Pulmonary artery endothelial cell (primary cell): ENCODE results near the gene SH3GL1. TPM values are rescaled to one million over a fixed set of nuclear protein-coding genes. Genes with fewer than 3 reads are reported as not detected.
"Not testable (repeated sequence)": the region's sequence is repeated elsewhere in the genome, so short reads cannot be mapped to it uniquely, and the experiment has no call there.

Source experiments
- DNase-seq: peaks from one replicate; pipeline ENCODE4 v3.0.0-alpha.2; 2011; ENCODE audit warnings: low read depth, low spot score
- total RNA-seq: library from RNA; depleted of rRNA; stranded (reverse); fragments of >200 nt; gene quantifications from 2 replicates; pipeline ENCODE4 v1.2.3, GENCODE V29; 2014

SH3GL1 gene
- total RNA-seq, 1 donor from 2014 or later, result 48.3 TPM

- peak; percentile 30 for DNase-seq
Observed at GRCh38 chr19:4343370-4344307, 56.7 kb downstream of the SH3GL1 start, which contains the start of gene MPND. MPND (plus strand) TSS chr19:4343562; CDS start chr19:4343594, 32 bp downstream.

GRCh38 chr19:4342615-4343369, 57.6 kb downstream of the SH3GL1 start:
- peak; percentile 100 for DNase-seq

- no peak for DNase-seq
Observed at GRCh38 chr19:4342314-4342614, 58.1 kb downstream of the SH3GL1 start.

GRCh38 chr19:4338441-4339355, 61.6 kb downstream of the SH3GL1 start, which contains the start of gene STAP2:
STAP2 (minus strand) TSS chr19:4338827; CDS start chr19:4338753, 74 bp downstream.
- no peak for DNase-seq

GRCh38 chr19:4337906-4338440, 62.4 kb downstream of the SH3GL1 start:
- DNase-seq, result no peak

GRCh38 chr19:4334929-4335570, 65.3 kb downstream of the SH3GL1 start:
- no peak for DNase-seq

GRCh38 chr19:4329858-4330257, 70.5 kb downstream of the SH3GL1 start:
- no peak for DNase-seq

GRCh38 chr19:4328991-4329681, 71.2 kb downstream of the SH3GL1 start:
- DNase-seq, result not testable (repeated sequence)

GRCh38 chr19:4328243-4328990, 71.9 kb downstream of the SH3GL1 start:
- peak; percentile 53 for DNase-seq

GRCh38 chr19:4327877-4328242, 72.5 kb downstream of the SH3GL1 start:
- no peak for DNase-seq

- no peak for DNase-seq
Observed at GRCh38 chr19:4327252-4327876, 73.0 kb downstream of the SH3GL1 start.

GRCh38 chr19:4326837-4327251, 73.5 kb downstream of the SH3GL1 start:
- no peak for DNase-seq

GRCh38 chr19:4326215-4326836, 74.0 kb downstream of the SH3GL1 start:
- DNase-seq, result no peak

GRCh38 chr19:4324228-4324627, 76.1 kb downstream of the SH3GL1 start:
- DNase-seq, result no peak

- DNase-seq, result no peak
Observed at GRCh38 chr19:4323692-4324091, 76.7 kb downstream of the SH3GL1 start.

- DNase-seq, result no peak
Observed at GRCh38 chr19:4322942-4323665, 77.2 kb downstream of the SH3GL1 start.

- DNase-seq, result no peak
Observed at GRCh38 chr19:4320419-4320818, 79.9 kb downstream of the SH3GL1 start.
